SH-SY5Y (cell line): Measurements from ENCODE around the gene ARHGEF17.

Experiments
- GATA2 ChIP-seq: IDR thresholded peaks from 2 replicates; pipeline ENCODE4 v1.6.1; 2011; ENCODE audit warnings: mild to moderate bottlenecking, low read depth, low read length
- GATA3 ChIP-seq: IDR thresholded peaks from 2 replicates; pipeline ENCODE4 v1.6.1; 2011; ENCODE audit warnings: low read depth, mild to moderate bottlenecking, low read length, moderate library complexity

Gene ARHGEF17

DNA sequence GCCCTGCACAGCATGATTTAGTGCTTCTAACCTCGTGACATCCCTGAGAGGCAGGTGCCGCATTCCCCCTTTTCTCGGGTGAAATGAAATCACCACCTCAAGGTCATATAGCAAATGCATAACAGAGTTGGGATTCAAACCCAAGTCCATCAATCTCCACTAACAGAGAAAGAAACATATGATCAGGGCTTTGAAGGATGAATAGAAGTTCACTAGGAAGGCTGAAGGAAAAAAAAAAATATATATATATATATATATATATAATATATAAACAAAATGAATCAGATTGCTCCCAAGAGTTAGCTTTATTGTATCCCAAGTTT lies 12.1 kb upstream of the ARHGEF17 start:
- TF ChIP-seq GATA2 (no peak), GATA3 (no peak)

DNA sequence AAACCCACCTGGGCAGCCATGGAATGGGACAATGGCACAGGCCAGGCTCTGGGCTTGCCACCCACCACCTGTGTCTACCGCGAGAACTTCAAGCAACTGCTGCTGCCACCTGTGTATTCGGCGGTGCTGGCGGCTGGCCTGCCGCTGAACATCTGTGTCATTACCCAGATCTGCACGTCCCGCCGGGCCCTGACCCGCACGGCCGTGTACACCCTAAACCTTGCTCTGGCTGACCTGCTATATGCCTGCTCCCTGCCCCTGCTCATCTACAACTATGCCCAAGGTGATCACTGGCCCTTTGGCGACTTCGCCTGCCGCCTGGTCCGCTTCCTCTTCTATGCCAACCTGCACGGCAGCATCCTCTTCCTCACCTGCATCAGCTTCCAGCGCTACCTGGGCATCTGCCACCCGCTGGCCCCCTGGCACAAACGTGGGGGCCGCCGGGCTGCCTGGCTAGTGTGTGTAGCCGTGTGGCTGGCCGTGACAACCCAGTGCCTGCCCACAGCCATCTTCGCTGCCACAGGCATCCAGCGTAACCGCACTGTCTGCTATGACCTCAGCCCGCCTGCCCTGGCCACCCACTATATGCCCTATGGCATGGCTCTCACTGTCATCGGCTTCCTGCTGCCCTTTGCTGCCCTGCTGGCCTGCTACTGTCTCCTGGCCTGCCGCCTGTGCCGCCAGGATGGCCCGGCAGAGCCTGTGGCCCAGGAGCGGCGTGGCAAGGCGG lies 11.4 kb upstream of the ARHGEF17 start:
- TF ChIP-seq GATA3 (no peak), GATA2 (no peak)

- TF ChIP-seq GATA2 (no peak), GATA3 (no peak)
These were observed 10.9 kb upstream of the ARHGEF17 start for GRCh38 chr11:73297231-73297590.

- no peak for TF ChIP-seq GATA3
- TF ChIP-seq GATA2 = no peak
These were observed 10.4 kb upstream of the ARHGEF17 start for GRCh38 chr11:73297702-73298101.

- TF ChIP-seq GATA2 = no peak
- TF ChIP-seq GATA3 = no peak
These were observed 9.8 kb upstream of the ARHGEF17 start for GRCh38 chr11:73298233-73298632.

DNA sequence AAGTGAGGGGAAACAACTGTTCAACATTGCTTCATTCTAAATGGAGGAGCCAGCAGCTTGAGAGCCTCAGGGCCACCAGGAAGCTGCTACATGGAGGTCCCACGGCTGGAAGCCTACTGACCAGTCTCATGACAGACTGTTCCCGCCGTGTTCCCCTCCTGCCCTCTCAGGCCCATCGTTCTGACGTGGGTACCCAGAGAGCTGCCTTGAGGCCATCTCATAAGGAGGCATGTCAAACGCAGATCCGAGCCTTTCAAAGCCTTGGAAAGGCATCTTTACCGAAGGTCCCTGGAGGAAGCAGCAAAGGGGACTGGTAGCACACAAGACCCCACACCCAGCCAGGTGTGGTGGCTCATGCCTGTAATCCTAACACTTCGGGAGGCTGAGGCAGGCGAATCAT lies 8.3 kb upstream of the ARHGEF17 start:
- TF ChIP-seq GATA2 = no peak
- no peak for TF ChIP-seq GATA3

- TF ChIP-seq GATA2 (no peak), GATA3 (no peak)
These were observed 1.8 kb upstream of the ARHGEF17 start for GRCh38 chr11:73306069-73306841.

DNA sequence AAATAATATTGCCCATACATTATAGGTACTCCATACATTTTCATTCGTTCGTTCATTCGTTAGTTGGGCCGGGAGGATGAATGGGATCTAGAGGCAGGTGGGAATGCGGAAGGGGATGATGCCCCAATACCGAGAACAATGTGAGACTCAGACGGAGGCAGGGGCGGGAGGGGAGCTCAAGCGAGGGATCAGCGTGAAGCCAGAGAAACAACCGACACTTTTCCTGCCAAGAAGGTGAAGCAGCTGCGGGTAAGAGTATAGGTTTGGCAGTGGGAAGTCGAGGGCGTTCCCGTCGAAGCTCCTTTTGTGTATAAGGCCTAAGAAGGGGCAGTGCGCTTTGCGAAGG lies 1.1 kb upstream of the ARHGEF17 start:
- TF ChIP-seq GATA2 (no peak), GATA3 (no peak)

DNA sequence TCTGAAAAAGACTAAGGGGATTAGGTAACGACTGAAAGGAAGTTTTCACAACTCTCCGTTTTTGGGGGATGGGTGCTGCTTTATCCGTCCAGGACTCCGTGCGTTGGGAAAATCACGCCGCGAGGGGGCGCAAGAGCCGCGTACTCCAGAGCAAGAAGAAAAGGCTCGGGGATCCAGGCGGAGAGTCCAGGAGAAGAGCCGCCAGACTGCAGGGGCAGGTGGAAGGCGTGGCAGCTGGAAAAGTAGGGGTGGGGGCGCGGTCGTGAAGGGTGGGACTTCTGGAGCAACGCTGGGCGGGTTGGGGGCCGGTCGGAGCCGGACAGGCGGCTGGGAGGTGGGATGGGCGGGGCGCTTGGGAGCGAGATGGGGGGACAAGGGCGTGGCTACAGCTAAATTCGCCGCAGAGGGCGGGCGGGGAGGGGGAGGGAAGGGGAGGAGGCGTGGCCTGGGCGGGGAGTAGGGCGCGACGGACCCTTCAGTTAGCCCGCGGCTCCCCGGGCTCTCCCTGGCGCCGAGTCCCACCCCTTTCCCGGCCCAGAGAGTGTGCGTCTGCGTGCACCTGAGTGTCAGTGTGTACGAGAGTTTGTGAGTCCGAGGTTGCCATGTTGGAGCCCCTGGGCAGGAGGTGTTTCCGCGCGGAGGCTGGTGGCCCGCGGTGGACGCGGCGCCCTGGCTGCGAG lies 613 bp upstream of the ARHGEF17 start:
- TF ChIP-seq GATA2 (no peak), GATA3 (no peak)

GRCh38 chr11:73308961-73309919 lies 1.2 kb downstream of the ARHGEF17 start:
- TF ChIP-seq GATA3 (no peak), GATA2 (no peak)

- no peak for TF ChIP-seq GATA2
- TF ChIP-seq GATA3 = no peak
These were observed 2.0 kb downstream of the ARHGEF17 start for GRCh38 chr11:73310076-73310475.

DNA sequence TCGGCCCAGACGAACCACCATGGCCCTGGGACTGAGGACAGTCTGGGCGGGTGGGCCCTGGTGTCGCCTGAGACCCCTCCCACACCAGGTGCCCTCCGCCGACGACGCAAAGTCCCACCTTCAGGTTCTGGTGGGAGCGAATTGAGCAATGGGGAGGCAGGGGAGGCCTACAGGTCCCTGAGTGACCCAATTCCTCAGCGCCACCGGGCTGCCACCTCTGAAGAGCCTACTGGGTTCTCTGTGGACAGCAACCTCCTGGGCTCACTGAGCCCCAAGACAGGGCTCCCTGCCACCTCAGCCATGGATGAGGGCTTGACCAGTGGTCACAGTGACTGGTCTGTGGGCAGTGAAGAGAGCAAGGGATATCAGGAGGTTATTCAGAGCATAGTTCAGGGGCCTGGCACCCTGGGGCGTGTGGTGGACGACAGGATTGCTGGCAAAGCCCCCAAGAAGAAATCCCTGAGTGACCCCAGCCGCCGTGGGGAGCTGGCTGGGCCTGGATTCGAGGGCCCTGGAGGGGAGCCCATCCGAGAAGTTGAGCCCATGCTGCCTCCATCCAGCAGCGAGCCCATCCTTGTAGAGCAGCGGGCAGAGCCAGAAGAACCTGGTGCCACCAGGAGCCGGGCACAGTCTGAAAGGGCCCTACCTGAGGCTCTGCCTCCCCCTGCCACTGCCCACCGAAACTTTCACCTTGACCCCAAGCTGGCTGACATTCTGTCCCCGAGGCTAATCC lies 2.8 kb downstream of the ARHGEF17 start:
- no peak for TF ChIP-seq GATA2

GRCh38 chr11:73311394-73311869 lies 3.4 kb downstream of the ARHGEF17 start:
- TF ChIP-seq GATA2 (no peak), GATA3 (no peak)

DNA sequence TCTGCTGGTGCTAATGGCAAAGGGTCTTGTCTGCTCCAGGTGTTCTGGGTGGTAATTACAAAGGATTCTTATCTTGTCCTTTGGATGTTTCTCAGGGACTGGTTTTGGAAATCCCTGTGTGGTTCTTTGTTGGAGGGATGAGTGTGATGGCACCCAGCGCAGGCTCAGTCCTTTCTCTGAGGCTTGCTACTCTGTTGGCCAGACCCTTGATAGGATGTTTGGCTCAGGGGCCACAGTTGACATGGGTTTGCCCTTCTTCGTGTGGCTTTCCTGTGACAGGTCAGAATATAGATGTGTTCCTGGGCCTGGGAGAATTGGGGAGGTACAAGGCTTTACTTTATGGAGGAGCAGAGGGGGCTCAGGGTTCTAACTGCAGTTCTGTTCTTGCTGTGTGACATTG lies 4.0 kb downstream of the ARHGEF17 start:
- TF ChIP-seq GATA2 (no peak), GATA3 (no peak)
